GM20000 (cell line): ENCODE data around the gene ZNF189.

ENCODE experiments used
- DNase-seq: peaks from one replicate; pipeline ENCODE4 v3.0.0; 2012; ENCODE audit warnings: low spot score
- CTCF ChIP-seq: IDR thresholded peaks from 2 replicates; pipeline ENCODE4 v1.5.1; 2012; ENCODE audit warnings: mild to moderate bottlenecking, control low read depth; ENCODE audit errors: extremely low read depth, missing control alignments

The ZNF189 gene

GRCh38 chr9:101369286-101369685 is 29.4 kb upstream of the ZNF189 start:
- no peak for DNase-seq
- TF ChIP-seq CTCF, result no peak

- TF ChIP-seq CTCF, result no peak
- no peak for DNase-seq
Measured at GRCh38 chr9:101369884-101370531, 28.6 kb upstream of the ZNF189 start.

GRCh38 chr9:101371813-101372212 is 26.8 kb upstream of the ZNF189 start:
- TF ChIP-seq CTCF, result no peak
- DNase-seq, result no peak

GRCh38 chr9:101372327-101373118 is 26.1 kb upstream of the ZNF189 start:
- no peak for DNase-seq
- no peak for TF ChIP-seq CTCF

- DNase-seq, result no peak
Measured at GRCh38 chr9:101375546-101375945, 23.1 kb upstream of the ZNF189 start.

GRCh38 chr9:101376111-101376848 is 22.4 kb upstream of the ZNF189 start:
- DNase-seq, result no peak
- no peak for TF ChIP-seq CTCF

More at GRCh38 chr9:101375546-101375945, 23.1 kb upstream of the ZNF189 start:
- TF ChIP-seq CTCF, result no peak

GRCh38 chr9:101380295-101380694 is 18.4 kb upstream of the ZNF189 start:
- TF ChIP-seq CTCF, result no peak
- DNase-seq, result no peak
